Fibroblast of the conjunctiva (primary cell): Measurements from ENCODE around the gene NOVA1.
A peak's percentile ranks its signal among the peaks of the same experiment; 100 is the strongest.

Experiments used
- DNase-seq: peaks from one replicate; pipeline ENCODE4 v3.0.0-alpha.2; 2010; ENCODE audit warnings: low read depth

The NOVA1 gene

GRCh38 chr14:26589925-26590324 lies 7.9 kb downstream of the NOVA1 start:
- DNase-seq, result no peak

GRCh38 chr14:26577711-26578110 lies 20.1 kb downstream of the NOVA1 start:
- no peak for DNase-seq

- no peak for DNase-seq
These were observed 43.6 kb downstream of the NOVA1 start for GRCh38 chr14:26554069-26554772.

- no peak for DNase-seq
These were observed 48.3 kb downstream of the NOVA1 start for GRCh38 chr14:26549571-26549970.

GRCh38 chr14:26548406-26548805 lies 49.4 kb downstream of the NOVA1 start:
- DNase-seq, result no peak

GRCh38 chr14:26538176-26538575 lies 59.7 kb downstream of the NOVA1 start:
- DNase-seq, result no peak

GRCh38 chr14:26531894-26532293 lies 65.9 kb downstream of the NOVA1 start:
- DNase-seq, result peak; percentile 30

- DNase-seq, result peak; percentile 54
These were observed 69.2 kb downstream of the NOVA1 start for GRCh38 chr14:26528415-26529182.

GRCh38 chr14:26527095-26527494 lies 70.7 kb downstream of the NOVA1 start:
- no peak for DNase-seq

GRCh38 chr14:26526137-26526536 lies 71.7 kb downstream of the NOVA1 start:
- DNase-seq, result peak; percentile 55

- DNase-seq, result peak; percentile 40
These were observed 72.7 kb downstream of the NOVA1 start for GRCh38 chr14:26525085-26525484.

GRCh38 chr14:26522967-26523366 lies 74.9 kb downstream of the NOVA1 start:
- DNase-seq, result peak; percentile 73

GRCh38 chr14:26517771-26518170 lies 80.1 kb downstream of the NOVA1 start:
- no peak for DNase-seq

GRCh38 chr14:26500028-26500427 lies 97.8 kb downstream of the NOVA1 start:
- no peak for DNase-seq

- no peak for DNase-seq
These were observed 98.3 kb downstream of the NOVA1 start for GRCh38 chr14:26499546-26499945.

GRCh38 chr14:26486922-26487321 lies 110.9 kb downstream of the NOVA1 start:
- no peak for DNase-seq

GRCh38 chr14:26484562-26484961 lies 113.3 kb downstream of the NOVA1 start:
- no peak for DNase-seq

- DNase-seq, result no peak
These were observed 118.9 kb downstream of the NOVA1 start for GRCh38 chr14:26478967-26479366.

GRCh38 chr14:26466862-26467261 lies 131.0 kb downstream of the NOVA1 start:
- DNase-seq, result no peak

GRCh38 chr14:26463136-26463535 lies 134.7 kb downstream of the NOVA1 start:
- no peak for DNase-seq

- DNase-seq, result no peak
These were observed 143.7 kb downstream of the NOVA1 start for GRCh38 chr14:26454105-26454504.

GRCh38 chr14:26448181-26448855 lies 149.5 kb downstream of the NOVA1 start:
- DNase-seq, result no peak

GRCh38 chr14:26444822-26445221 lies 153.0 kb downstream of the NOVA1 start:
- DNase-seq, result no peak
